ENCODE data around the gene NCR2. TPM values are rescaled to one million over a fixed set of nuclear protein-coding genes. Genes with fewer than 3 reads are reported as not detected.

Gene NCR2
- total RNA-seq, 1 experiment from 2014 or later, result not detected

Other genes with a start within 250 kb of the NCR2 start
- gene TREML1, start 181.3 kb upstream of the NCR2 start, total RNA-seq (2014; rRNA removed; shearing (Covaris generic)), result not detected in 2 replicates
- gene TREM2, start 172.5 kb upstream of the NCR2 start, total RNA-seq (2014; rRNA removed; shearing (Covaris generic)), result 0.27 TPM in 1 of 2 replicates, not detected in the other
- 0.10 TPM in 1 of 2 replicates, not detected in the other for gene TREML2, start 134.5 kb upstream of the NCR2 start, total RNA-seq (2014; rRNA removed; shearing (Covaris generic))
- 0.46 and 0.58 TPM in 2 replicates for gene TREML4, start 107.3 kb upstream of the NCR2 start, total RNA-seq (2014; rRNA removed; shearing (Covaris generic))
- gene TREM1, start 48.9 kb upstream of the NCR2 start, total RNA-seq (2014; rRNA removed; shearing (Covaris generic)), result 0.52 TPM in 1 of 2 replicates, not detected in the other
- gene FOXP4, start 210.8 kb downstream of the NCR2 start, total RNA-seq (2014; rRNA removed; shearing (Covaris generic)), result 2.7 and 3.1 TPM in 2 replicates

Data from H4 (cell line).